ENCODE measurements around the gene RFC3.

GRCh38 chr13:33855371-33855895 is 37.5 kb downstream of the RFC3 start:
- TF ChIP-seq CTCF (IDR thresholded peaks at IDR 0.05) (no peak), POLR2A (IDR thresholded peaks at IDR 0.05) (no peak), POLR2AphosphoS5 (IDR thresholded peaks at IDR 0.05) (no peak)
